H9 (cell line): ENCODE data around the gene SELENOF. TPM values are rescaled to one million over a fixed set of nuclear protein-coding genes. Genes with fewer than 3 reads are reported as not detected.

Experiments used
- DNase-seq: peaks from one replicate; pipeline ENCODE4 v3.0.0-alpha.2; 2017
- H2AFZ ChIP-seq: one replicate; pipeline ENCODE4 v1.6.1; 2013; ENCODE audit warnings: mild to moderate bottlenecking, low read length, control low read depth, moderate library complexity
- H2AK5ac ChIP-seq: 2 replicates; pipeline ENCODE4 v1.6.1; 2013; ENCODE audit warnings: low read length, control low read depth, mixed read lengths; ENCODE audit not compliant: insufficient read length
- H2BK120ac ChIP-seq: one replicate; pipeline ENCODE4 v1.6.1; 2013; ENCODE audit warnings: low read depth, mild to moderate bottlenecking, low read length, control low read depth, inconsistent platforms; ENCODE audit not compliant: poor library complexity, severe bottlenecking
- H2BK12ac ChIP-seq: 2 replicates; pipeline ENCODE4 v1.6.1; 2013; ENCODE audit warnings: low read length, control low read depth, mixed read lengths, low read depth; ENCODE audit not compliant: insufficient read length
- H2BK15ac ChIP-seq: 2 replicates; pipeline ENCODE4 v1.6.1; 2013; ENCODE audit warnings: low read depth, low read length, control low read depth
- H2BK20ac ChIP-seq: one replicate; pipeline ENCODE4 v1.6.1; 2013; ENCODE audit warnings: low read depth, mild to moderate bottlenecking, low read length, control low read depth, inconsistent platforms; ENCODE audit not compliant: poor library complexity, severe bottlenecking
- H2BK5ac ChIP-seq: 2 replicates; pipeline ENCODE4 v1.6.1; 2013; ENCODE audit warnings: low read length, control low read depth, mixed read lengths; ENCODE audit not compliant: insufficient read length
- H3K14ac ChIP-seq: 2 replicates; pipeline ENCODE4 v1.6.1; 2013; ENCODE audit warnings: low read length, control low read depth; ENCODE audit not compliant: insufficient read depth
- H3K18ac ChIP-seq: 2 replicates; pipeline ENCODE4 v1.6.1; 2013; ENCODE audit warnings: low read depth, mild to moderate bottlenecking, mixed read lengths, low read length, control low read depth; ENCODE audit not compliant: insufficient read length
- H3K23ac ChIP-seq: 2 replicates; pipeline ENCODE4 v1.6.1; 2013; ENCODE audit warnings: low read length, control low read depth, mixed read lengths, low read depth; ENCODE audit not compliant: insufficient read length
- H3K23me2 ChIP-seq: 2 replicates; pipeline ENCODE4 v1.6.1; 2013; ENCODE audit warnings: low read depth, mild to moderate bottlenecking, mixed read lengths, low read length, control low read depth; ENCODE audit not compliant: insufficient read length, poor library complexity, severe bottlenecking
- H3K27ac ChIP-seq: 2 replicates; pipeline ENCODE4 v1.5.1; 2013; ENCODE audit warnings: low read length, control low read depth, mixed read lengths, low read depth; ENCODE audit not compliant: insufficient read length
- H3K27me3 ChIP-seq: 2 replicates; pipeline ENCODE4 v1.6.1; 2013; ENCODE audit warnings: low read length, control low read depth, inconsistent platforms; ENCODE audit not compliant: insufficient read depth
- H3K4ac ChIP-seq: 2 replicates; pipeline ENCODE4 v1.6.1; 2013; ENCODE audit warnings: low read depth, mild to moderate bottlenecking, control low read depth, inconsistent platforms, low read length, moderate library complexity
- H3K4me1 ChIP-seq: 2 replicates; pipeline ENCODE4 v1.6.1; 2013; ENCODE audit warnings: low read length, control low read depth, inconsistent platforms; ENCODE audit not compliant: insufficient read depth
- H3K4me2 ChIP-seq: 2 replicates; pipeline ENCODE4 v1.6.1; 2013; ENCODE audit warnings: low read length, control low read depth, mixed read lengths; ENCODE audit not compliant: insufficient read length, insufficient read depth
- H3K56ac ChIP-seq: 2 replicates; pipeline ENCODE4 v1.6.1; 2013; ENCODE audit warnings: low read depth, mild to moderate bottlenecking, mixed read lengths, low read length, control low read depth; ENCODE audit not compliant: insufficient read length
- H3K79me1 ChIP-seq: 2 replicates; pipeline ENCODE4 v1.6.1; 2013; ENCODE audit warnings: low read depth, mild to moderate bottlenecking, moderate library complexity, low read length, control low read depth, inconsistent platforms; ENCODE audit not compliant: insufficient read depth, poor library complexity, severe bottlenecking
- H3K79me2 ChIP-seq: 2 replicates; pipeline ENCODE4 v1.6.1; 2013; ENCODE audit warnings: low read length, control low read depth, inconsistent platforms; ENCODE audit not compliant: insufficient read depth
- H3K9ac ChIP-seq: 2 replicates; pipeline ENCODE4 v1.6.1; 2013; ENCODE audit warnings: low read length, control low read depth, mixed read lengths; ENCODE audit not compliant: insufficient read length; ENCODE audit errors: extremely low read depth
- H3K9me3 ChIP-seq: one replicate; pipeline ENCODE4 v1.6.1; 2013; ENCODE audit warnings: low read depth, low read length, inconsistent platforms; ENCODE audit not compliant: control insufficient read depth
- H3T11ph ChIP-seq: one replicate; pipeline ENCODE4 v1.6.1; 2013; ENCODE audit warnings: mild to moderate bottlenecking, low read length, control low read depth, inconsistent platforms
- H4K20me1 ChIP-seq: one replicate; pipeline ENCODE4 v1.6.1; 2013; ENCODE audit not compliant: control insufficient read depth, insufficient read length, insufficient read depth
- H4K5ac ChIP-seq: 2 replicates; pipeline ENCODE4 v1.6.1; 2013; ENCODE audit warnings: low read depth, mild to moderate bottlenecking, mixed read lengths, low read length, control low read depth; ENCODE audit not compliant: insufficient read length
- H4K8ac ChIP-seq: replicated peaks from 2 replicates; pipeline ENCODE4 v1.6.1; 2013; ENCODE audit warnings: low read length, control low read depth, mixed read lengths, low read depth; ENCODE audit not compliant: insufficient read length
- H4K91ac ChIP-seq: 2 replicates; pipeline ENCODE4 v1.6.1; 2013; ENCODE audit warnings: low read depth, mild to moderate bottlenecking, moderate library complexity, mixed read lengths, low read length, control low read depth; ENCODE audit not compliant: insufficient read length
- H3K27ac Mint-ChIP-seq, 3 experiments: 2 replicates in 2 of 3; 3 replicates in 1 of 3; pipeline ENCODE4 v1.8.0; 2020 to 2021; ENCODE audit warnings: mixed read lengths in 3 of 3, mild to moderate bottlenecking in 1 of 3, moderate library complexity in 1 of 3
- H3K27me3 Mint-ChIP-seq: 2 replicates; pipeline ENCODE4 v1.8.0; 2021; ENCODE audit warnings: low read depth, mild to moderate bottlenecking, moderate library complexity, mixed read lengths
- H3K36me3 Mint-ChIP-seq, 3 experiments: 2 replicates in 2 of 3; 3 replicates in 1 of 3; pipeline ENCODE4 v1.8.0; 2020 to 2021; ENCODE audit warnings: low read depth in 3 of 3, mixed read lengths in 3 of 3; ENCODE audit not compliant: insufficient read depth in 1 of 3
- H3K4me1 Mint-ChIP-seq, 2 experiments: 2 replicates each; pipeline ENCODE4 v1.8.0; 2020; ENCODE audit warnings: mixed read lengths in 2 of 2
- H3K4me3 Mint-ChIP-seq, 2 experiments: 2 replicates in 1 of 2; 3 replicates in 1 of 2; pipeline ENCODE4 v1.8.0; 2020 to 2021; ENCODE audit warnings: mild to moderate bottlenecking in 2 of 2, mixed read lengths in 2 of 2, moderate library complexity in 1 of 2
- H3K9me3 Mint-ChIP-seq, 2 experiments: 2 replicates in 1 of 2; 3 replicates in 1 of 2; pipeline ENCODE4 v1.8.0; 2020; ENCODE audit warnings: mild to moderate bottlenecking in 2 of 2, mixed read lengths in 2 of 2, moderate library complexity in 1 of 2
- CTCF ChIP-seq: fragments of 200-600 bp; sonication (generic); conservative IDR thresholded peaks from 3 replicates; pipeline ENCODE4 v1.8.0; 2021; ENCODE audit warnings: antibody characterized with exemption, mild to moderate bottlenecking
- WGBS: extraction: QIAGEN DNeasy Blood & Tissue Kit; methylation state at CpG from one replicate; pipeline ENCODE4 v1.1.7; 2013; ENCODE audit warnings: missing lambda C conversion rate, low lambda C conversion rate, mixed read lengths; ENCODE audit not compliant: insufficient read length; ENCODE audit errors: extremely low coverage; 5-methylcytosine and 5-hydroxymethylcytosine counted together
- total RNA-seq: library from RNA; stranded (reverse); gene quantifications from 2 replicates; pipeline ENCODE4 v1.2.1, GENCODE V29; 2021

Gene SELENOF
- total RNA-seq, 1 experiment from 2014 or later, result 143 TPM

- no peak overlapping the region for H2AFZ ChIP-seq
- no peak overlapping the region for H3T11ph ChIP-seq
- peak overlapping the region in 1 of 3 experiments; percentile 69; a peak in 2 of 7 replicates for H3K27ac Mint-ChIP-seq
- no peak overlapping the region for H4K91ac ChIP-seq
- H4K20me1 ChIP-seq, result no peaks in the 10 kb centered on the region
- H4K5ac ChIP-seq, result no peak overlapping the region
- H3K27me3 Mint-ChIP-seq, result no peaks in the 10 kb centered on the region; the same call in 1 of the 2 replicates
- H3K56ac ChIP-seq, result no peak overlapping the region
- H3K4me1 Mint-ChIP-seq, result peaks cover 13 to 26% of the 10 kb centered on the region in 2 experiments
- H3K23me2 ChIP-seq, result no peaks in the 10 kb centered on the region
- no peaks in the 10 kb centered on the region for H3K9me3 ChIP-seq
- no peak overlapping the region for H2BK20ac ChIP-seq
- no peaks in the 10 kb centered on the region for H3K79me2 ChIP-seq
- no peak overlapping the region for H2BK12ac ChIP-seq
- no peak overlapping the region for H3K9ac ChIP-seq
- no peak overlapping the region for H3K27ac ChIP-seq
- no peaks in the 10 kb centered on the region; a peak in 1 of 7 replicates for H3K36me3 Mint-ChIP-seq
- no peaks in the 10 kb centered on the region for H3K79me1 ChIP-seq
- H2BK5ac ChIP-seq, result no peak overlapping the region
- DNase-seq, result no peak
- no peak overlapping the region for H3K4me2 ChIP-seq
- H3K23ac ChIP-seq, result no peak overlapping the region
- H4K8ac ChIP-seq, result no peak overlapping the region
- H3K27me3 ChIP-seq, result 0 out of 2 replicates have a peak, but pooled peaks cover 2% of the 10 kb centered on the region
- no peaks in the 10 kb centered on the region for H3K4me1 ChIP-seq
- H3K14ac ChIP-seq, result no peak overlapping the region
- no peak for TF ChIP-seq CTCF
- H3K9me3 Mint-ChIP-seq, result peaks cover 4 to 7% of the 10 kb centered on the region in 2 experiments; a peak in 4 of 5 replicates
- H2BK15ac ChIP-seq, result no peak overlapping the region
- no peak overlapping the region for H3K4ac ChIP-seq
- no peak overlapping the region for H2BK120ac ChIP-seq
- H3K4me3 Mint-ChIP-seq, result no peak overlapping the region
- no peak overlapping the region for H2AK5ac ChIP-seq
- no peak overlapping the region for H3K18ac ChIP-seq
- WGBS, result no CpG with 5 or more reads among the region's 3 CpGs
These were observed 90.0 kb downstream of the SELENOF start for GRCh38 chr1:86823821-86824500.
